Measurements from ENCODE around the gene SLC16A3. TPM values are rescaled to one million over a fixed set of nuclear protein-coding genes. Genes with fewer than 3 reads are reported as not detected.

The SLC16A3 gene
- total and polyA plus RNA-seq, 11 donors: 6.5 to 56.0 (median 12.9) TPM

GRCh38 chr17:82241183-82241925 is 12.5 kb downstream of the SLC16A3 start:
- peak; percentile 82 to 91 (median 84) for DNase-seq
- peaks cover 0 to 78% (median 43%) of the 10 kb centered on the region in 9 donors for H3K36me3 ChIP-seq
- H3K4me3 ChIP-seq: peak overlapping the region in 1 of 12 donors; percentile 1
- peak; percentile 33 to 62 (median 53) for ATAC-seq
- WGBS, 4 donors: 35 to 42% (median 39%) methylated on average over 18 to 27 of the region's 27 CpGs
- TF ChIP-seq CTCF (IDR thresholded peaks at IDR 0.05) (no peak), POLR2A (IDR thresholded peaks at IDR 0.05) (no peak)
- H3K27me3 ChIP-seq: no peaks in the 10 kb centered on the region
- peak overlapping the region; percentile 58 to 86 (median 76) for H3K27ac ChIP-seq
- intact Hi-C loops (cut with DNase I): loop anchor here in 3 of 10 donors (5.0 to 10.0 kb wide), 2 partner anchors 53 to 81 kb away; no protein-coding TSS in a partner anchor
- H3K9me3 ChIP-seq: no peaks in the 10 kb centered on the region
- H3K4me1 ChIP-seq: peaks cover 48 to 84% (median 75%) of the 10 kb centered on the region in 12 donors

- Histone ChIP-seq H3K27ac (peak overlapping the region; percentile 58 to 86 (median 76)), H3K27me3 (no peaks in the 10 kb centered on the region), H3K4me1 (peaks cover 51 to 84% (median 77%) of the 10 kb centered on the region in 12 donors), H3K36me3 (peaks cover 0 to 78% (median 50%) of the 10 kb centered on the region in 9 donors), H3K4me3 (peak overlapping the region in 1 of 12 donors; percentile 1), H3K9me3 (no peaks in the 10 kb centered on the region)
- TF ChIP-seq POLR2A (IDR thresholded peaks at IDR 0.05): no peak
- DNase-seq (peak; percentile 61 to 72 (median 63)), ATAC-seq (peak; percentile 17 to 36 (median 36))
- 17 to 24% (median 21%) methylated on average over 13 to 20 of the region's 20 CpGs for WGBS, 4 donors
- intact Hi-C loops (cut with DNase I): loop anchor here in 4 of 10 donors (2.0 to 10.0 kb wide), 3 partner anchors 25 to 80 kb away; no protein-coding TSS in a partner anchor
Measured at GRCh38 chr17:82241926-82242697, 13.3 kb downstream of the SLC16A3 start.

- no peak for TF ChIP-seq POLR2A (IDR thresholded peaks at IDR 0.05)
- TF ChIP-seq CTCF (IDR thresholded peaks at IDR 0.05): no peak
- WGBS, 4 donors: 68 to 79% (median 76%) methylated on average over 24 of the region's 24 CpGs
- peak overlapping the region in 11 of 12 donors; percentile 58 to 86 (median 76) for H3K27ac ChIP-seq
- H3K36me3 ChIP-seq: peaks cover 2 to 78% (median 51%) of the 10 kb centered on the region in 9 donors
- no peaks in the 10 kb centered on the region for H3K27me3 ChIP-seq
- no peak overlapping the region for H3K4me3 ChIP-seq
- intact Hi-C loops (cut with DNase I): loop anchor here in 4 of 10 donors (2.0 to 10.0 kb wide), 3 partner anchors 24 to 80 kb away; no protein-coding TSS in a partner anchor
- DNase-seq: peak in 1 of 5 donors; percentile 59
- ATAC-seq: no peak
- peaks cover 55 to 85% (median 80%) of the 10 kb centered on the region in 12 donors for H3K4me1 ChIP-seq
- no peaks in the 10 kb centered on the region for H3K9me3 ChIP-seq
Measured at GRCh38 chr17:82242698-82242976, 13.8 kb downstream of the SLC16A3 start.

GRCh38 chr17:82242977-82243647 is 14.3 kb downstream of the SLC16A3 start:
- H3K27ac ChIP-seq: peak overlapping the region in 10 of 12 donors; percentile 58 to 86 (median 75)
- peaks cover 55 to 85% (median 80%) of the 10 kb centered on the region in 12 donors for H3K4me1 ChIP-seq
- no peaks in the 10 kb centered on the region for H3K9me3 ChIP-seq
- ATAC-seq (peak in 3 of 4 donors; percentile 20 to 42 (median 26)), DNase-seq (peak; percentile 69 to 87 (median 85))
- intact Hi-C loops (cut with DNase I): loop anchor here in 4 of 10 donors (2.0 to 10.0 kb wide), 3 partner anchors 24 to 79 kb away; no protein-coding TSS in a partner anchor
- 41 to 52% (median 50%) methylated on average over 19 to 29 of the region's 29 CpGs for WGBS, 4 donors
- H3K36me3 ChIP-seq: peaks cover 2 to 78% (median 55%) of the 10 kb centered on the region in 9 donors
- no peaks in the 10 kb centered on the region for H3K27me3 ChIP-seq
- no peak for TF ChIP-seq POLR2A (IDR thresholded peaks at IDR 0.05)
- no peak overlapping the region for H3K4me3 ChIP-seq

Measured in heart left ventricle (tissue), 16 donors.